Heart right ventricle (tissue), 16 donors: ENCODE data around the gene SLX9. TPM values are rescaled to one million over a fixed set of nuclear protein-coding genes. Genes with fewer than 3 reads are reported as not detected.

ENCODE experiments used
- ATAC-seq, 8 donors: fragments of 200-7000 bp; cut with Tn5 transposase; one replicate each; pipeline ENCODE4 v1.9.1; 2020; ENCODE audit warnings: mild to moderate bottlenecking in 8 of 8, moderate library complexity in 8 of 8, moderate number of reproducible peaks in 1 of 8
- DNase-seq, 2 donors: peaks; one replicate each; pipeline ENCODE4 v3.0.0-alpha.2; 2020
- H3K27ac ChIP-seq, 10 donors: fragments of 200-600 bp; sonication (generic) in 2 of 10; one replicate each; pipeline versions ENCODE4 v1.5.0 to v1.8.0; 2020 to 2022; ENCODE audit warnings: mild to moderate bottlenecking in 3 of 10
- H3K27me3 ChIP-seq, 7 donors: fragments of 200-600 bp; one replicate each; pipeline ENCODE4 v1.8.0; 2021 to 2022; ENCODE audit warnings: mild to moderate bottlenecking in 2 of 7
- H3K36me3 ChIP-seq, 9 donors: fragments of 200-600 bp; sonication (generic) in 1 of 9; one replicate each; pipeline versions ENCODE4 v1.5.0 to v1.8.0; 2020 to 2022; ENCODE audit warnings: mild to moderate bottlenecking in 2 of 9
- H3K4me1 ChIP-seq, 9 donors: fragments of 200-600 bp; sonication (generic) in 1 of 9; one replicate each; pipeline versions ENCODE4 v1.5.0 to v1.8.0; 2020 to 2022; ENCODE audit warnings: mild to moderate bottlenecking in 4 of 9
- H3K4me3 ChIP-seq, 10 donors: fragments of 200-600 bp; sonication (generic) in 2 of 10; one replicate each; pipeline versions ENCODE4 v1.5.0 to v1.8.0; 2020 to 2022; ENCODE audit warnings: mild to moderate bottlenecking in 7 of 10, moderate library complexity in 2 of 10
- H3K9me3 ChIP-seq, 11 donors: fragments of 200-600 bp in 10 of 11; sonication (generic) in 2 of 11; one replicate each; pipeline versions ENCODE4 v1.5.0 to v1.8.0; 2013 to 2022; ENCODE audit warnings: mild to moderate bottlenecking in 2 of 11, control low read depth in 1 of 11, moderate library complexity in 1 of 11
- WGBS, 2 donors: extraction: QIAGEN DNeasy Blood & Tissue Kit; methylation state at CpG; one replicate each; pipeline ENCODE4 v1.1.7; 2013; ENCODE audit warnings: inconsistent platforms in 1 of 2; 5-methylcytosine and 5-hydroxymethylcytosine counted together
- intact Hi-C, 10 donors: fragments of 100-400 bp; cut with DNase I; formaldehyde crosslinking; loops; one replicate each; pipeline versions ENCODE4 v1.11.1 to v1.14.2; 2022
- polyA plus RNA-seq, 2 donors: library from polyadenylated mRNA; stranded (reverse); fragments of 200-250 nt; gene quantifications; one replicate each; pipeline ENCODE4 v1.2.3, GENCODE V29; 2013
- total RNA-seq, 10 donors: library from RNA; stranded (reverse); fragmentation: NEBNext Ultra II Directional in 3 of 10; extraction: Animal tissue kit (Norgen Biotek cat#: 25700) in 3 of 10; gene quantifications; one replicate each; pipeline versions ENCODE4 v1.2.1 to v1.2.4, GENCODE V29; 2021 to 2023
- TF ChIP-seq, protein P1 (sequence below), 9 donors: fragments of 200-600 bp; sonication (generic) in 2 of 9; IDR thresholded peaks; one replicate each; pipeline versions ENCODE4 v1.5.0 to v1.8.0; 2021 to 2022; ENCODE audit warnings: antibody characterized with exemption in 9 of 9, mild to moderate bottlenecking in 5 of 9, moderate library complexity in 1 of 9
- donor health status: Arrhythmogenic right ventricular cardiomyopathy.
- donor health status: ischemic (EF 13 %, LVEDD 7.1; RV severe dilation, severe dysfunction).
- donor health status: healthy with polysubstance abuse.
- donor health status: DM: no; HTN: yes; CAD: no.
- donor health status: DM: no; HTN: no; CAD: no.
- donor health status: ischemic (EF 25% LVEDD 6.9; RV normal size, moderate dysfunction).
- donor health status: ischemic (EF 25% LVEDD 5.7; RV mildly dilated, moderate dysfunction).
- donor health status: healthy.
- donor health status: DM: yes; HTN: yes; CAD: no.
- donor health status: Ischemic cardiomyopathy.
- donor health status: ischemic (EF 35%, LVEDD 5.7; RV mildly dilated, moderate dysfunction).
- donor health status: nonischemic (EF 11% LVEDD 7.7; RV severe dilation, severe dysfunction).
- donor health status: DM: yes; HTN: yes; CAD: no.
- donor health status: PGD.
- donor health status: ischemic (EF 29% LVEDD 5.4; RV normal size, mild dysfunction).
- donor health status: nonischemic (EF 23%, LVEDD 6.1; RV moderate dilation, normal function).

The SLX9 gene
- total and polyA plus RNA-seq, 12 donors = 42.4 to 83.6 (median 57.3) TPM

DNA sequence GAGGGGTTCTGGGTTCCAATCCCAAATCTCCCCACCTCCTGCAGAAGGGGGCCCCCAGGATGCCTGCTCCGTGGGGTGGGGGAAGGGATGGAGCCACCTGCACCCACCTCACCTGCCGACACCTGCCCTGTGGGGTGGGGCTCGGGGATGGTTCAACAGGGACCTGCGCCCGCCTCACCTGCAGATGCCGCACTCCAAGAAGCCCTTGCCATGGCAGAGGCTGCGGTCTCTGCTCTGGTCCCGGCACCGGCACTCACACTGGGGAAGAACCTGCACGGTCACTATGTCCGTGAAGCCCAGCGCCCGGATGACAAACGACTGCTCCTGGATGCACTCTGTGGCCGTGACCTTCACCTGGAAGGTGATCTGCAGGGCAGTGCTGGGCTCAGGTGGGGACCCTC is 48.2 kb upstream of the SLX9 start:
- DNase-seq (peak in 1 of 2 donors; percentile 14), ATAC-seq (no peak)
- 91 to 93% methylated on average over 15 of the region's 15 CpGs for WGBS, 2 donors
- Histone ChIP-seq H3K27ac (no peak overlapping the region), H3K9me3 (no peaks in the 10 kb centered on the region), H3K36me3 (peaks cover 0 to 85% (median 0%) of the 10 kb centered on the region in 9 donors), H3K4me1 (peaks cover 0 to 7% (median 0%) of the 10 kb centered on the region in 9 donors), H3K4me3 (no peak overlapping the region), H3K27me3 (peaks cover 0 to 12% (median 0%) of the 10 kb centered on the region in 7 donors)
- intact Hi-C loops = loop anchor here in 8 of 10 donors (5.0 kb wide), 3 partner anchors 41 to 931 kb away; no protein-coding TSS in a partner anchor
- TF ChIP-seq, protein P1, sequence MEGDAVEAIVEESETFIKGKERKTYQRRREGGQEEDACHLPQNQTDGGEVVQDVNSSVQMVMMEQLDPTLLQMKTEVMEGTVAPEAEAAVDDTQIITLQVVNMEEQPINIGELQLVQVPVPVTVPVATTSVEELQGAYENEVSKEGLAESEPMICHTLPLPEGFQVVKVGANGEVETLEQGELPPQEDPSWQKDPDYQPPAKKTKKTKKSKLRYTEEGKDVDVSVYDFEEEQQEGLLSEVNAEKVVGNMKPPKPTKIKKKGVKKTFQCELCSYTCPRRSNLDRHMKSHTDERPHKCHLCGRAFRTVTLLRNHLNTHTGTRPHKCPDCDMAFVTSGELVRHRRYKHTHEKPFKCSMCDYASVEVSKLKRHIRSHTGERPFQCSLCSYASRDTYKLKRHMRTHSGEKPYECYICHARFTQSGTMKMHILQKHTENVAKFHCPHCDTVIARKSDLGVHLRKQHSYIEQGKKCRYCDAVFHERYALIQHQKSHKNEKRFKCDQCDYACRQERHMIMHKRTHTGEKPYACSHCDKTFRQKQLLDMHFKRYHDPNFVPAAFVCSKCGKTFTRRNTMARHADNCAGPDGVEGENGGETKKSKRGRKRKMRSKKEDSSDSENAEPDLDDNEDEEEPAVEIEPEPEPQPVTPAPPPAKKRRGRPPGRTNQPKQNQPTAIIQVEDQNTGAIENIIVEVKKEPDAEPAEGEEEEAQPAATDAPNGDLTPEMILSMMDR (IDR thresholded peaks at IDR 0.05) = no peak

DNA sequence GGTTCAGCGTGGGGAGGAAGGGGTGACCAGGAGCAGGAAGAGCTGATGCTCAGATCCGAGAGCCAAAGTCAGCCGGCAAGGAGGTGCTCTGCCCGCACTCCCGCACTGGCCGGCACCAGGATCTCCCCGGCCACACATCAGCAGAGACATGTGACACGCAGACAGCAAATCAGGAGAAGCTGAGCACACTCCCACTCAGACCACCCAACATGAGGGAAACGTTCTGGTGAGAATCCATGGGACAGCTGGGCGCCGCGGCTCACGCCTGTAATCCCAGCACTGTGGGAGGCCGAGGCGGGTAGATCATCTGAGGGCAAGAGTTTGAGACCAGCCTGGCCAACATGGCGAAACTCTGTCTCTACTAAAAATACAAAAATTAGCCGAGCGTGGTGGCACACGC is 47.7 kb upstream of the SLX9 start:
- TF ChIP-seq, protein P1 (IDR thresholded peaks at IDR 0.05) = no peak
- Histone ChIP-seq H3K27me3 (peaks cover 0 to 12% (median under 1%) of the 10 kb centered on the region in 7 donors), H3K27ac (no peak overlapping the region), H3K9me3 (no peaks in the 10 kb centered on the region), H3K36me3 (peaks cover 0 to 85% (median 0%) of the 10 kb centered on the region in 9 donors), H3K4me1 (peaks cover 0 to 7% (median 0%) of the 10 kb centered on the region in 9 donors), H3K4me3 (no peak overlapping the region)
- DNase-seq (no peak), ATAC-seq (no peak)
- 71 to 75% methylated on average over 19 of the region's 19 CpGs for WGBS, 2 donors
- intact Hi-C loops = loop anchor here in 8 of 10 donors (5.0 kb wide), 3 partner anchors 40 to 930 kb away; no protein-coding TSS in a partner anchor

DNA sequence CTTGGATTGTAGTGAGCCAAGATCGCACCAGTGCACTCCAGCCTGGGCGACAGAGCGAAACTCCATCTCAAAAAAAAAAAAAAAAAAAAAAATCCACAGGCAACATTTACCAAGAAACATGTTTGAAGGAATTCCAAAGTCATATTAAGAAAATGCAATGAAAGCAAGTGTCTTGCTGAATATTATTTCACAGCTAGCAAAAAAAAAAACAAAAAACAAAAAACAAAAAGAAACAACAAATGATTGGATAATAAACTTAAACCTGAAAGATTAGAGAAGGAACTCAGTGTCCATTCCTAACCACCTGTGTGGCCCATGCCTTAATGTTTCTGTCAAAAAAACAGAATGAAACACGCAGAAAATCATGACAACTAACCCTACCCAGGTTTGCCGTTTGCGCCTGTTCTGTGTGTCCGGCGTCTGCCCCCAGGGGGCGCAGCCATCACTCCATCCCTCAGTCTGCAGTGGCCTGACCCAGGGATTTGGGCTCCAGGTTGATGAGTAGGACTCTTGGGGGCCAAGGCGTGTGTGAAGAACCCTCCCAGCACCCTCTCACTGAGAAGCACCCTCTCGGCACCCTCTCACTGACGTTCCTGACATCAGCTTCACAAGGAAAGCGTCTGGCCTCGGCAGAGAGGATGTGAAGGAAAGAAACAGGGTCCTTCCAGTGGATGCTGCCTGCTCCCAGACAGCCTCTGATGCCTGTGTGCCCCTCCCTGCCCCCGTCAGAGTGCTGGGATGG is 47.1 kb upstream of the SLX9 start:
- DNase-seq = peak; percentile 62 to 74
- peaks cover 0 to 85% (median 0%) of the 10 kb centered on the region in 9 donors for H3K36me3 ChIP-seq
- H3K27me3 ChIP-seq = peaks cover 0 to 12% (median 3%) of the 10 kb centered on the region in 7 donors
- no peaks in the 10 kb centered on the region for H3K9me3 ChIP-seq
- intact Hi-C loops = loop anchor here in 8 of 10 donors (5.0 kb wide), 3 partner anchors 40 to 930 kb away; no protein-coding TSS in a partner anchor
- peak overlapping the region in 1 of 10 donors; percentile 34 for H3K27ac ChIP-seq
- H3K4me3 ChIP-seq = no peak overlapping the region
- TF ChIP-seq, protein P1 (IDR thresholded peaks at IDR 0.05) = peak; percentile 66 to 90 (median 84)
- 35 to 37% methylated on average over 15 of the region's 15 CpGs for WGBS, 2 donors
- ATAC-seq = peak; percentile 39 to 78 (median 68)
- H3K4me1 ChIP-seq = peaks cover 0 to 10% (median 0%) of the 10 kb centered on the region in 9 donors

DNA sequence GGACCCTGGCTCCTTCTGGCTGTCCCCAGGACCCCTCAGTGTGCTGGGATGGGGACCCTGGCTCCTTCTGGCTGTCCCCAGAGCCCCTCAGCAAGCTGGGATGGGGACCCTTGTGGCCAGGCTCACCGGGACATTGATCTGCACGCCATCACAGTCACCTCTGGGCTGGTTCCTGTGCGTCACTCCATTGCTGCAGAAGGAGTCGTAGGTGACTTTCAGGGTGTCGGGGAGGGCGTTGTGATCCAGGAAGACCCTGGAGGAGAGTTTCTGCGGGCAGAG is 46.6 kb upstream of the SLX9 start:
- intact Hi-C loops = loop anchor here in 8 of 10 donors (5.0 kb wide), 3 partner anchors 39 to 929 kb away; no protein-coding TSS in a partner anchor
- Histone ChIP-seq H3K9me3 (no peaks in the 10 kb centered on the region), H3K4me1 (peaks cover 0 to 14% (median 0%) of the 10 kb centered on the region in 9 donors), H3K4me3 (no peak overlapping the region), H3K27ac (peak overlapping the region in 1 of 10 donors; percentile 34), H3K36me3 (peaks cover 0 to 85% (median 0%) of the 10 kb centered on the region in 9 donors), H3K27me3 (peaks cover 0 to 16% (median 4%) of the 10 kb centered on the region in 7 donors)
- no peak for DNase-seq
- peak in 1 of 8 donors; percentile 3 for ATAC-seq
- TF ChIP-seq, protein P1 (IDR thresholded peaks at IDR 0.05) = no peak
- WGBS, 2 donors = 78 to 82% methylated on average over 7 of the region's 7 CpGs
